Activated B cell treated with CpG ODN at 0.5 μM for 24 hours (primary cell): Measurements from ENCODE around the gene GRIA4. TPM values are rescaled to one million over a fixed set of nuclear protein-coding genes. Genes with fewer than 3 reads are reported as not detected.
"Not testable (repeated sequence)": the region's sequence is repeated elsewhere in the genome, so short reads cannot be mapped to it uniquely, and the experiment has no call there.

Experiments
- ATAC-seq: fragments of 200-7000 bp; cut with Tn5 transposase; one replicate; pipeline ENCODE4 v1.10.0; 2021; ENCODE audit warnings: low read depth, mild to moderate bottlenecking, moderate library complexity
- CTCF ChIA-PET: fragments of 350-600 bp; sonication (Branson Sonifier 250); formaldehyde crosslinking; loops from one replicate; lab custom pipeline; 2021; ENCODE audit warnings: antibody characterized with exemption; lab: Charles Lee
- POLR2A ChIA-PET: fragments of 350-600 bp; sonication (Branson Sonifier 250); formaldehyde crosslinking; loops from one replicate; lab custom pipeline; 2021; ENCODE audit warnings: antibody characterized with exemption; lab: Charles Lee
- DNase-seq: peaks from one replicate; pipeline ENCODE4 v3.0.0; 2022
- H3K27ac Mint-ChIP-seq: one replicate; pipeline ENCODE4 v1.8.0; 2020; ENCODE audit warnings: mixed read lengths
- H3K27me3 Mint-ChIP-seq: one replicate; pipeline ENCODE4 v1.8.0; 2021; ENCODE audit warnings: mixed read lengths
- H3K36me3 Mint-ChIP-seq: one replicate; pipeline ENCODE4 v1.8.0; 2021; ENCODE audit warnings: low read depth, mixed read lengths
- H3K4me1 Mint-ChIP-seq: one replicate; pipeline ENCODE4 v1.8.0; 2021; ENCODE audit warnings: mixed read lengths
- H3K4me3 Mint-ChIP-seq: one replicate; pipeline ENCODE4 v1.8.0; 2020; ENCODE audit warnings: mild to moderate bottlenecking, mixed read lengths
- H3K9me3 Mint-ChIP-seq: one replicate; pipeline ENCODE4 v1.8.0; 2020; ENCODE audit warnings: mixed read lengths
- intact Hi-C: fragments of 100-400 bp; cut with micrococcal nuclease; formaldehyde crosslinking; loops from one replicate; pipeline ENCODE4 v1.15.1; 2024
- total RNA-seq: library from RNA; stranded (reverse); gene quantifications from 2 replicates; pipeline ENCODE4 v1.2.3, GENCODE V29; 2022
- TF ChIP-seq, protein P1 (sequence below): fragments of 200-600 bp; IDR thresholded peaks from one replicate; pipeline ENCODE4 v1.8.0; 2022; ENCODE audit warnings: antibody characterized with exemption, mild to moderate bottlenecking

The GRIA4 gene
- total RNA-seq, 1 donor from 2014 or later, result not detected

DNA sequence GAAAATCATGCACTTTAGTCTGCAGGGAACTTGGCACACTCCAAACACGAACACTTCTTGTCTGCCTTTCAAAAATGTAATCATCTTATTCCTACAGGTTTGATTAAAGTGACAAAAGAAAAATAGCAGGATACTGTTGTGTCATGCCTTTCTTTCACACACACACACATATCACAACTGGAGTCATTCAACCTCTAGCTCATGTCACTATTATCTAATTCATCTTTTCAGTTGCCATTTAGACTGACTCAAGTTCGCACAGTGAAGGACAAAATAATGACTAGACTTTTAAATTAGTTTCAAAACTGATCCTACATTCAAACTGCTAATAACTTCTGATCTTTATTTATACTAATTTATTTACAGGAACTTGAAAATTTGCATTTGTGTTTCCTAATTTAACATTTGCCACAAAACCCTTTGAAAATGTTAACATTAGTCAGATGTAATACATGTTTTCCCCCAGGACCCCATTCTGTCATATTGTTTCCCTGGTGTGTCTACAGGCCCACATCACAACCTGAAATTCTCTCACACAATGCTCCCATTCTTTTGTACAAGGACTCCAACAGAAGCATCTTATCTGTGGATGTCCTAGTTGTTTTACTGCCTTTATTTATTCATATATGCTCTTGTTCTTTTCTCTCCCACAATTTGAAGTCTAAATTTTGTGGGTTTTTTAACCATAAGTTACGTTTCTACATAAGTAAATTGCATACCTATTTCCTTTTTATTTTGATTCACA lies 171.1 kb downstream of the GRIA4 start:
- Mint-ChIP-seq H3K27ac (no peak overlapping the region), H3K4me1 (no peaks in the 10 kb centered on the region), H3K9me3 (no peaks in the 10 kb centered on the region), H3K27me3 (no peaks in the 10 kb centered on the region), H3K4me3 (no peak overlapping the region), H3K36me3 (no peaks in the 10 kb centered on the region)
- ATAC-seq (no peak), DNase-seq (no peak)
- intact Hi-C loops, result no loop called here
- TF ChIP-seq, protein P1, sequence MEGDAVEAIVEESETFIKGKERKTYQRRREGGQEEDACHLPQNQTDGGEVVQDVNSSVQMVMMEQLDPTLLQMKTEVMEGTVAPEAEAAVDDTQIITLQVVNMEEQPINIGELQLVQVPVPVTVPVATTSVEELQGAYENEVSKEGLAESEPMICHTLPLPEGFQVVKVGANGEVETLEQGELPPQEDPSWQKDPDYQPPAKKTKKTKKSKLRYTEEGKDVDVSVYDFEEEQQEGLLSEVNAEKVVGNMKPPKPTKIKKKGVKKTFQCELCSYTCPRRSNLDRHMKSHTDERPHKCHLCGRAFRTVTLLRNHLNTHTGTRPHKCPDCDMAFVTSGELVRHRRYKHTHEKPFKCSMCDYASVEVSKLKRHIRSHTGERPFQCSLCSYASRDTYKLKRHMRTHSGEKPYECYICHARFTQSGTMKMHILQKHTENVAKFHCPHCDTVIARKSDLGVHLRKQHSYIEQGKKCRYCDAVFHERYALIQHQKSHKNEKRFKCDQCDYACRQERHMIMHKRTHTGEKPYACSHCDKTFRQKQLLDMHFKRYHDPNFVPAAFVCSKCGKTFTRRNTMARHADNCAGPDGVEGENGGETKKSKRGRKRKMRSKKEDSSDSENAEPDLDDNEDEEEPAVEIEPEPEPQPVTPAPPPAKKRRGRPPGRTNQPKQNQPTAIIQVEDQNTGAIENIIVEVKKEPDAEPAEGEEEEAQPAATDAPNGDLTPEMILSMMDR, result no peak
- POLR2A ChIA-PET, result no interaction called here
- CTCF ChIA-PET, result no interaction called here

DNA sequence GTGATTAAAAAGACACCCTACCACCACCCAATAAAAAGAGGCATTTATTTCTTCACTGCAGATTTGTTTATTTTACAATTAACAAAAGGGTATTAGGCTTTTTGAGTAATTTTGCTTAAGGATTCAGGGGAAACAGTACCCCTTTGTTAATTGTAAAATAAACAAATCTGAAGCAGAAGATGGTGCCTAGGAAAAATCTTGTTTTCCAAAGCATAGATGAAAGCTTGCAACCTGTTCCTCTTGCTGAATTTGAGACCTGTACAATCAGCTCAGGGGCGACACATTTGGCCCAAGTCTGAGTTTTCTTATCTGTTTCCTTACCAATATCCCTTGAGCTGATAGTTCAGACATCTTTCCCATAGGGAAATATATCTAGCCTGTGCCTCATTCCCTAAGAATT lies 171.9 kb downstream of the GRIA4 start:
- POLR2A ChIA-PET, result no interaction called here
- Mint-ChIP-seq H3K27me3 (no peaks in the 10 kb centered on the region), H3K27ac (no peak overlapping the region), H3K4me3 (no peak overlapping the region), H3K9me3 (no peaks in the 10 kb centered on the region), H3K4me1 (no peaks in the 10 kb centered on the region), H3K36me3 (no peaks in the 10 kb centered on the region)
- CTCF ChIA-PET, result no interaction called here
- no peak for DNase-seq
- TF ChIP-seq, protein P1, result no peak
- intact Hi-C loops, result no loop called here
- ATAC-seq, result no peak

DNA sequence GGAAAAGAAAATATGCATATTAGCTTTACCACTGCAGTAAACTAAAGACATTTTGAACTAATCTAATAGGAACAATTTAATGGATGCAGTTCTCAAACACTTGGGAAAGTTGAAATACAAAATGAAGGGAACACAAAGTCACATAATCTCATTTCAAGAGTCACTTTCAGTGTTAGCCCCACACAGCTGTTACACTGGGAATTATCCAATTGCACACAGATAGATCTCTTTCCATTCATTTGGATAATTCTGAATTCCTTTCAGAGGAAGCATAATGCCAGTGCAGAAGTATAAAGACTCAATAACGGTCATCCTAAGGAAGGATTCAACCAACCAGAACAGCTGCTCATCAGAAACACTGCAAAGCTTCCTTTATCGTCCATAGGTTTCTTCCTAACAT lies 173.3 kb downstream of the GRIA4 start:
- Mint-ChIP-seq H3K27ac (no peak overlapping the region), H3K4me3 (no peak overlapping the region), H3K9me3 (no peaks in the 10 kb centered on the region), H3K36me3 (no peaks in the 10 kb centered on the region), H3K4me1 (no peaks in the 10 kb centered on the region), H3K27me3 (no peaks in the 10 kb centered on the region)
- ATAC-seq (no peak), DNase-seq (no peak)
- intact Hi-C loops, result no loop called here
- TF ChIP-seq, protein P1, result no peak
- CTCF ChIA-PET, result no interaction called here
- POLR2A ChIA-PET, result no interaction called here

DNA sequence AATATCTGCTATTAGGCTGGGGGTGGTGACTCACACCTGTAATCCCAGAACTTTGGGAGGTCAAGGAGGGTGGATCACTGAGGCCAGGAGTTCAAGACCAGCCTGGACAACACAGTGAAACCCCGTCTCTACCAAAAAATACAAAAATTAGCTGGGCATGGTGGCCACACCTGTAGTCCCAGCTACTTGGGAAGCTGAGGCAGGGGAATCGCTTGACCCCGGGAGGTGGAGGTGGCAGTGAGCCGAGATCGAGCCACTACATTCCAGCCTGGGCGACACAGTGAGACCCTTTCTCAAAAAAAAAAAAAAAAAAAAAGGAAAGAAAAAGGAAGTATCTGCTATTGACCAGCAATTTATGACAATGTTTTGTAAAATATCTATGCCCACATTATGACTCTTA lies 176.0 kb downstream of the GRIA4 start:
- CTCF ChIA-PET, H3K9me3 Mint-ChIP-seq, H3K27me3 Mint-ChIP-seq, intact Hi-C loops, ATAC-seq, POLR2A ChIA-PET, H3K36me3 Mint-ChIP-seq, H3K27ac Mint-ChIP-seq, H3K4me1 Mint-ChIP-seq, DNase-seq, H3K4me3 Mint-ChIP-seq: not testable (repeated sequence)

DNA sequence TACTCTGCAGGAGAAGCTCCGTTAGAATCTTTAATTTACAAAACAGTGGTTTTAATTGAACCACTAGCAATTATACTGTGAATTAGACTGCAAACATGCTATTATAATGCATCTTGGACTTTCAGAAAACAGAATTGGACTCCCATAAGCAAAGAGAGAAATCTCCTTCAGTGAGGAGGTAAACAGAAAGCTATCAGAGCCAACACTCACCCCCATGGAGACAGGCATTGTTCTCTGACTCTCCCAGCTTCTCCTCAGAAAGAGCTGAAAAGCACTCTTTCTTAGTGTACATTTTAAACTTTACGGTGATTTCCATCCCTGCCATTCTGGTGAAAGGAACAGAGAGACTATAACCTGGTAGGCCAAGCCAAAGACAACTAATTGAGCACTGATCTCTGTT lies 176.9 kb downstream of the GRIA4 start:
- TF ChIP-seq, protein P1, result no peak
- CTCF ChIA-PET, result no interaction called here
- Mint-ChIP-seq H3K9me3 (no peaks in the 10 kb centered on the region), H3K27ac (no peak overlapping the region), H3K27me3 (no peaks in the 10 kb centered on the region), H3K4me1 (no peaks in the 10 kb centered on the region), H3K4me3 (no peak overlapping the region), H3K36me3 (no peaks in the 10 kb centered on the region)
- intact Hi-C loops, result no loop called here
- DNase-seq (no peak), ATAC-seq (no peak)
- POLR2A ChIA-PET, result no interaction called here
